Liver (tissue), 3 donors: ENCODE results near the gene KLHL2.

Experiments
- EGR1 ChIP-seq, 2 donors: IDR thresholded peaks; 2 replicates each; pipeline ENCODE4 v1.6.1; 2016 to 2018; ENCODE audit warnings: antibody characterized with exemption in 2 of 2, low read depth in 2 of 2
- FOXA1 ChIP-seq: IDR thresholded peaks from 2 replicates; pipeline ENCODE4 v1.6.1; 2016; ENCODE audit warnings: antibody characterized with exemption
- FOXA2 ChIP-seq: IDR thresholded peaks from 2 replicates; pipeline ENCODE4 v1.6.1; 2016; ENCODE audit warnings: antibody characterized with exemption
- JUND ChIP-seq, 2 donors: IDR thresholded peaks; 2 replicates each; pipeline ENCODE4 v1.6.1; 2016; ENCODE audit warnings: antibody characterized with exemption in 2 of 2
- RAD21 ChIP-seq, 2 donors: IDR thresholded peaks; 2 replicates each; pipeline ENCODE4 v1.6.1; 2016; ENCODE audit warnings: antibody characterized with exemption in 2 of 2, mild to moderate bottlenecking in 2 of 2
- TAF1 ChIP-seq: conservative IDR thresholded peaks from 2 replicates; pipeline ENCODE4 v1.6.1; 2016; ENCODE audit warnings: antibody characterized with exemption, mild to moderate bottlenecking
- YY1 ChIP-seq: IDR thresholded peaks from 2 replicates; pipeline ENCODE4 v1.6.1; 2016; ENCODE audit warnings: antibody characterized with exemption, mild to moderate bottlenecking
- TF ChIP-seq, protein P1 (sequence below): fragments of 150-350 bp; IDR thresholded peaks from 2 replicates; pipeline ENCODE4 v1.5.1; 2017; ENCODE audit warnings: improper control_type of control experiment, low read depth, low read length; ENCODE audit not compliant: missing input control
- TF ChIP-seq, protein P2 (sequence below): IDR thresholded peaks from 2 replicates; pipeline ENCODE4 v1.6.1; 2016; ENCODE audit warnings: antibody characterized with exemption, mild to moderate bottlenecking
- TF ChIP-seq, protein P3 (sequence below): IDR thresholded peaks from 2 replicates; pipeline ENCODE4 v1.6.1; 2016; ENCODE audit warnings: antibody characterized with exemption
- donor health status: healthy.
- donor health status: healthy.

DNA sequence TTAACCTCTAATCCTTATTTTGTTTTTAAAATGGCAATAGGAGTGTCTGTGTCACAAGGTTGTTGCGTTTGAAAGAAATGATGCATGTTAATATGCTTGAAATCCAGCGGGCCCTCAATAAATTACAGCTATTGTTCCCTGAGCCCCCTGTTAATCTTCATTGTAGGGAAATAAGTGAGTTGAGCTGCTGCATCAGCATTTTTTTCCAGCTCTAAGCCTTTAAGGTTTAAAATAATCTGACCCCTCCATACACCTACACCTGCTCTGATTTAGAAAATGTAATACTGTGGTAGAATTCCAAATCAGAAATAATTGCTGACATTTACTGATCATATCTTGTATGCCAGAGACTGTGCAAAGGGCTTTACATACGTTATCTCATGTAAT, 117.5 kb downstream of the KLHL2 start:
- TF ChIP-seq, protein P1, sequence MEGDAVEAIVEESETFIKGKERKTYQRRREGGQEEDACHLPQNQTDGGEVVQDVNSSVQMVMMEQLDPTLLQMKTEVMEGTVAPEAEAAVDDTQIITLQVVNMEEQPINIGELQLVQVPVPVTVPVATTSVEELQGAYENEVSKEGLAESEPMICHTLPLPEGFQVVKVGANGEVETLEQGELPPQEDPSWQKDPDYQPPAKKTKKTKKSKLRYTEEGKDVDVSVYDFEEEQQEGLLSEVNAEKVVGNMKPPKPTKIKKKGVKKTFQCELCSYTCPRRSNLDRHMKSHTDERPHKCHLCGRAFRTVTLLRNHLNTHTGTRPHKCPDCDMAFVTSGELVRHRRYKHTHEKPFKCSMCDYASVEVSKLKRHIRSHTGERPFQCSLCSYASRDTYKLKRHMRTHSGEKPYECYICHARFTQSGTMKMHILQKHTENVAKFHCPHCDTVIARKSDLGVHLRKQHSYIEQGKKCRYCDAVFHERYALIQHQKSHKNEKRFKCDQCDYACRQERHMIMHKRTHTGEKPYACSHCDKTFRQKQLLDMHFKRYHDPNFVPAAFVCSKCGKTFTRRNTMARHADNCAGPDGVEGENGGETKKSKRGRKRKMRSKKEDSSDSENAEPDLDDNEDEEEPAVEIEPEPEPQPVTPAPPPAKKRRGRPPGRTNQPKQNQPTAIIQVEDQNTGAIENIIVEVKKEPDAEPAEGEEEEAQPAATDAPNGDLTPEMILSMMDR: no peak
- TF ChIP-seq RAD21 (IDR thresholded peaks at IDR 0.05) (no peak), FOXA1 (no peak), TAF1 (no peak), FOXA2 (no peak), EGR1 (IDR thresholded peaks at IDR 0.05; ENCODE audit: low read depth in 2 of 2) (no peak), YY1 (no peak), JUND (IDR thresholded peaks at IDR 0.05) (no peak)
- TF ChIP-seq, protein P2, sequence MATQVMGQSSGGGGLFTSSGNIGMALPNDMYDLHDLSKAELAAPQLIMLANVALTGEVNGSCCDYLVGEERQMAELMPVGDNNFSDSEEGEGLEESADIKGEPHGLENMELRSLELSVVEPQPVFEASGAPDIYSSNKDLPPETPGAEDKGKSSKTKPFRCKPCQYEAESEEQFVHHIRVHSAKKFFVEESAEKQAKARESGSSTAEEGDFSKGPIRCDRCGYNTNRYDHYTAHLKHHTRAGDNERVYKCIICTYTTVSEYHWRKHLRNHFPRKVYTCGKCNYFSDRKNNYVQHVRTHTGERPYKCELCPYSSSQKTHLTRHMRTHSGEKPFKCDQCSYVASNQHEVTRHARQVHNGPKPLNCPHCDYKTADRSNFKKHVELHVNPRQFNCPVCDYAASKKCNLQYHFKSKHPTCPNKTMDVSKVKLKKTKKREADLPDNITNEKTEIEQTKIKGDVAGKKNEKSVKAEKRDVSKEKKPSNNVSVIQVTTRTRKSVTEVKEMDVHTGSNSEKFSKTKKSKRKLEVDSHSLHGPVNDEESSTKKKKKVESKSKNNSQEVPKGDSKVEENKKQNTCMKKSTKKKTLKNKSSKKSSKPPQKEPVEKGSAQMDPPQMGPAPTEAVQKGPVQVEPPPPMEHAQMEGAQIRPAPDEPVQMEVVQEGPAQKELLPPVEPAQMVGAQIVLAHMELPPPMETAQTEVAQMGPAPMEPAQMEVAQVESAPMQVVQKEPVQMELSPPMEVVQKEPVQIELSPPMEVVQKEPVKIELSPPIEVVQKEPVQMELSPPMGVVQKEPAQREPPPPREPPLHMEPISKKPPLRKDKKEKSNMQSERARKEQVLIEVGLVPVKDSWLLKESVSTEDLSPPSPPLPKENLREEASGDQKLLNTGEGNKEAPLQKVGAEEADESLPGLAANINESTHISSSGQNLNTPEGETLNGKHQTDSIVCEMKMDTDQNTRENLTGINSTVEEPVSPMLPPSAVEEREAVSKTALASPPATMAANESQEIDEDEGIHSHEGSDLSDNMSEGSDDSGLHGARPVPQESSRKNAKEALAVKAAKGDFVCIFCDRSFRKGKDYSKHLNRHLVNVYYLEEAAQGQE: no peak
- TF ChIP-seq, protein P3, sequence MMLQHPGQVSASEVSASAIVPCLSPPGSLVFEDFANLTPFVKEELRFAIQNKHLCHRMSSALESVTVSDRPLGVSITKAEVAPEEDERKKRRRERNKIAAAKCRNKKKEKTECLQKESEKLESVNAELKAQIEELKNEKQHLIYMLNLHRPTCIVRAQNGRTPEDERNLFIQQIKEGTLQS: no peak
